H9 (cell line): ENCODE results near the gene CCDC68. TPM values are rescaled to one million over a fixed set of nuclear protein-coding genes. Genes with fewer than 3 reads are reported as not detected.

ENCODE experiments used
- DNase-seq: peaks from one replicate; pipeline ENCODE4 v3.0.0-alpha.2; 2017
- H2AFZ ChIP-seq: one replicate; pipeline ENCODE4 v1.6.1; 2013; ENCODE audit warnings: mild to moderate bottlenecking, low read length, control low read depth, moderate library complexity
- H2AK5ac ChIP-seq: 2 replicates; pipeline ENCODE4 v1.6.1; 2013; ENCODE audit warnings: low read length, control low read depth, mixed read lengths; ENCODE audit not compliant: insufficient read length
- H2BK120ac ChIP-seq: one replicate; pipeline ENCODE4 v1.6.1; 2013; ENCODE audit warnings: low read depth, mild to moderate bottlenecking, low read length, control low read depth, inconsistent platforms; ENCODE audit not compliant: poor library complexity, severe bottlenecking
- H2BK12ac ChIP-seq: 2 replicates; pipeline ENCODE4 v1.6.1; 2013; ENCODE audit warnings: low read length, control low read depth, mixed read lengths, low read depth; ENCODE audit not compliant: insufficient read length
- H2BK15ac ChIP-seq: 2 replicates; pipeline ENCODE4 v1.6.1; 2013; ENCODE audit warnings: low read depth, low read length, control low read depth
- H2BK20ac ChIP-seq: one replicate; pipeline ENCODE4 v1.6.1; 2013; ENCODE audit warnings: low read depth, mild to moderate bottlenecking, low read length, control low read depth, inconsistent platforms; ENCODE audit not compliant: poor library complexity, severe bottlenecking
- H2BK5ac ChIP-seq: 2 replicates; pipeline ENCODE4 v1.6.1; 2013; ENCODE audit warnings: low read length, control low read depth, mixed read lengths; ENCODE audit not compliant: insufficient read length
- H3K14ac ChIP-seq: 2 replicates; pipeline ENCODE4 v1.6.1; 2013; ENCODE audit warnings: low read length, control low read depth; ENCODE audit not compliant: insufficient read depth
- H3K18ac ChIP-seq: 2 replicates; pipeline ENCODE4 v1.6.1; 2013; ENCODE audit warnings: low read depth, mild to moderate bottlenecking, mixed read lengths, low read length, control low read depth; ENCODE audit not compliant: insufficient read length
- H3K23ac ChIP-seq: 2 replicates; pipeline ENCODE4 v1.6.1; 2013; ENCODE audit warnings: low read length, control low read depth, mixed read lengths, low read depth; ENCODE audit not compliant: insufficient read length
- H3K23me2 ChIP-seq: 2 replicates; pipeline ENCODE4 v1.6.1; 2013; ENCODE audit warnings: low read depth, mild to moderate bottlenecking, mixed read lengths, low read length, control low read depth; ENCODE audit not compliant: insufficient read length, poor library complexity, severe bottlenecking
- H3K27ac ChIP-seq: 2 replicates; pipeline ENCODE4 v1.5.1; 2013; ENCODE audit warnings: low read length, control low read depth, mixed read lengths, low read depth; ENCODE audit not compliant: insufficient read length
- H3K27me3 ChIP-seq: 2 replicates; pipeline ENCODE4 v1.6.1; 2013; ENCODE audit warnings: low read length, control low read depth, inconsistent platforms; ENCODE audit not compliant: insufficient read depth
- H3K4ac ChIP-seq: 2 replicates; pipeline ENCODE4 v1.6.1; 2013; ENCODE audit warnings: low read depth, mild to moderate bottlenecking, control low read depth, inconsistent platforms, low read length, moderate library complexity
- H3K4me1 ChIP-seq: 2 replicates; pipeline ENCODE4 v1.6.1; 2013; ENCODE audit warnings: low read length, control low read depth, inconsistent platforms; ENCODE audit not compliant: insufficient read depth
- H3K4me2 ChIP-seq: 2 replicates; pipeline ENCODE4 v1.6.1; 2013; ENCODE audit warnings: low read length, control low read depth, mixed read lengths; ENCODE audit not compliant: insufficient read length, insufficient read depth
- H3K56ac ChIP-seq: 2 replicates; pipeline ENCODE4 v1.6.1; 2013; ENCODE audit warnings: low read depth, mild to moderate bottlenecking, mixed read lengths, low read length, control low read depth; ENCODE audit not compliant: insufficient read length
- H3K79me1 ChIP-seq: 2 replicates; pipeline ENCODE4 v1.6.1; 2013; ENCODE audit warnings: low read depth, mild to moderate bottlenecking, moderate library complexity, low read length, control low read depth, inconsistent platforms; ENCODE audit not compliant: insufficient read depth, poor library complexity, severe bottlenecking
- H3K79me2 ChIP-seq: 2 replicates; pipeline ENCODE4 v1.6.1; 2013; ENCODE audit warnings: low read length, control low read depth, inconsistent platforms; ENCODE audit not compliant: insufficient read depth
- H3K9ac ChIP-seq: 2 replicates; pipeline ENCODE4 v1.6.1; 2013; ENCODE audit warnings: low read length, control low read depth, mixed read lengths; ENCODE audit not compliant: insufficient read length; ENCODE audit errors: extremely low read depth
- H3K9me3 ChIP-seq: one replicate; pipeline ENCODE4 v1.6.1; 2013; ENCODE audit warnings: low read depth, low read length, inconsistent platforms; ENCODE audit not compliant: control insufficient read depth
- H3T11ph ChIP-seq: one replicate; pipeline ENCODE4 v1.6.1; 2013; ENCODE audit warnings: mild to moderate bottlenecking, low read length, control low read depth, inconsistent platforms
- H4K20me1 ChIP-seq: one replicate; pipeline ENCODE4 v1.6.1; 2013; ENCODE audit not compliant: control insufficient read depth, insufficient read length, insufficient read depth
- H4K5ac ChIP-seq: 2 replicates; pipeline ENCODE4 v1.6.1; 2013; ENCODE audit warnings: low read depth, mild to moderate bottlenecking, mixed read lengths, low read length, control low read depth; ENCODE audit not compliant: insufficient read length
- H4K8ac ChIP-seq: replicated peaks from 2 replicates; pipeline ENCODE4 v1.6.1; 2013; ENCODE audit warnings: low read length, control low read depth, mixed read lengths, low read depth; ENCODE audit not compliant: insufficient read length
- H4K91ac ChIP-seq: 2 replicates; pipeline ENCODE4 v1.6.1; 2013; ENCODE audit warnings: low read depth, mild to moderate bottlenecking, moderate library complexity, mixed read lengths, low read length, control low read depth; ENCODE audit not compliant: insufficient read length
- H3K27ac Mint-ChIP-seq, 3 experiments: 2 replicates in 2 of 3; 3 replicates in 1 of 3; pipeline ENCODE4 v1.8.0; 2020 to 2021; ENCODE audit warnings: mixed read lengths in 3 of 3, mild to moderate bottlenecking in 1 of 3, moderate library complexity in 1 of 3
- H3K27me3 Mint-ChIP-seq: 2 replicates; pipeline ENCODE4 v1.8.0; 2021; ENCODE audit warnings: low read depth, mild to moderate bottlenecking, moderate library complexity, mixed read lengths
- H3K36me3 Mint-ChIP-seq, 3 experiments: 2 replicates in 2 of 3; 3 replicates in 1 of 3; pipeline ENCODE4 v1.8.0; 2020 to 2021; ENCODE audit warnings: low read depth in 3 of 3, mixed read lengths in 3 of 3; ENCODE audit not compliant: insufficient read depth in 1 of 3
- H3K4me1 Mint-ChIP-seq, 2 experiments: 2 replicates each; pipeline ENCODE4 v1.8.0; 2020; ENCODE audit warnings: mixed read lengths in 2 of 2
- H3K4me3 Mint-ChIP-seq, 2 experiments: 2 replicates in 1 of 2; 3 replicates in 1 of 2; pipeline ENCODE4 v1.8.0; 2020 to 2021; ENCODE audit warnings: mild to moderate bottlenecking in 2 of 2, mixed read lengths in 2 of 2, moderate library complexity in 1 of 2
- H3K9me3 Mint-ChIP-seq, 2 experiments: 2 replicates in 1 of 2; 3 replicates in 1 of 2; pipeline ENCODE4 v1.8.0; 2020; ENCODE audit warnings: mild to moderate bottlenecking in 2 of 2, mixed read lengths in 2 of 2, moderate library complexity in 1 of 2
- WGBS: extraction: QIAGEN DNeasy Blood & Tissue Kit; methylation state at CpG from one replicate; pipeline ENCODE4 v1.1.7; 2013; ENCODE audit warnings: missing lambda C conversion rate, low lambda C conversion rate, mixed read lengths; ENCODE audit not compliant: insufficient read length; ENCODE audit errors: extremely low coverage; 5-methylcytosine and 5-hydroxymethylcytosine counted together
- total RNA-seq: library from RNA; stranded (reverse); gene quantifications from 2 replicates; pipeline ENCODE4 v1.2.1, GENCODE V29; 2021
- TF ChIP-seq, protein P1 (sequence below): fragments of 200-600 bp; sonication (generic); conservative IDR thresholded peaks from 3 replicates; pipeline ENCODE4 v1.8.0; 2021; ENCODE audit warnings: antibody characterized with exemption, mild to moderate bottlenecking

Gene CCDC68
- total RNA-seq, 1 experiment from 2014 or later, result not detected

DNA sequence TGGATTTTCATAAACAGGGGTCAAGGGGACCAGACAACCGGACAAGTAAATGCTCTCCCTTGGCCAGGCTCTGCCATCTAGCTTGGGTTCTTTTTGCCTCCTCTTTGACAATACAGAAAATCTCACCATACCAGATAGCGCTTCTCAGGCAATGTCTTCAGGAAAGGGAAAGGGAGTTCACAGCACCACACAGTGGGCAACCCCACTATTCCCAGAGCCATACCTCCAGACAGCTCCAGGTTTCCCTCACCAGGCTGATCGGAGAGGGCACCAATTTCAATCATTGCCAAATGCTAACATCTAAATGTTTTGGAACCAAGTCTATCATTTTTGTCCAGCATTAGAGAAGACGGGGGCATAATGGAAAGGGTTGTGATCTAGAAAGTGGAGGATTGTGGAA is 28.1 kb downstream of the CCDC68 start:
- no peak overlapping the region for H2BK5ac ChIP-seq
- no peaks in the 10 kb centered on the region for H3K79me1 ChIP-seq
- no peak overlapping the region for H3T11ph ChIP-seq
- H3K4me1 ChIP-seq, result no peaks in the 10 kb centered on the region
- no peak overlapping the region for H3K18ac ChIP-seq
- H3K14ac ChIP-seq, result no peak overlapping the region
- Mint-ChIP-seq H3K27me3 (no peaks in the 10 kb centered on the region), H3K9me3 (no peaks in the 10 kb centered on the region), H3K36me3 (no peaks in the 10 kb centered on the region), H3K4me3 (no peak overlapping the region), H3K27ac (no peak overlapping the region), H3K4me1 (no peaks in the 10 kb centered on the region)
- H4K8ac ChIP-seq, result no peak overlapping the region
- no peak overlapping the region for H3K56ac ChIP-seq
- no peak overlapping the region for H2BK120ac ChIP-seq
- no peak overlapping the region for H2BK12ac ChIP-seq
- H2BK15ac ChIP-seq, result no peak overlapping the region
- no peak overlapping the region for H2AK5ac ChIP-seq
- no peaks in the 10 kb centered on the region for H3K23me2 ChIP-seq
- no CpG with 5 or more reads among the region's 4 CpGs for WGBS
- no peak overlapping the region for H4K91ac ChIP-seq
- DNase-seq, result no peak
- H3K79me2 ChIP-seq, result no peaks in the 10 kb centered on the region
- TF ChIP-seq, protein P1, sequence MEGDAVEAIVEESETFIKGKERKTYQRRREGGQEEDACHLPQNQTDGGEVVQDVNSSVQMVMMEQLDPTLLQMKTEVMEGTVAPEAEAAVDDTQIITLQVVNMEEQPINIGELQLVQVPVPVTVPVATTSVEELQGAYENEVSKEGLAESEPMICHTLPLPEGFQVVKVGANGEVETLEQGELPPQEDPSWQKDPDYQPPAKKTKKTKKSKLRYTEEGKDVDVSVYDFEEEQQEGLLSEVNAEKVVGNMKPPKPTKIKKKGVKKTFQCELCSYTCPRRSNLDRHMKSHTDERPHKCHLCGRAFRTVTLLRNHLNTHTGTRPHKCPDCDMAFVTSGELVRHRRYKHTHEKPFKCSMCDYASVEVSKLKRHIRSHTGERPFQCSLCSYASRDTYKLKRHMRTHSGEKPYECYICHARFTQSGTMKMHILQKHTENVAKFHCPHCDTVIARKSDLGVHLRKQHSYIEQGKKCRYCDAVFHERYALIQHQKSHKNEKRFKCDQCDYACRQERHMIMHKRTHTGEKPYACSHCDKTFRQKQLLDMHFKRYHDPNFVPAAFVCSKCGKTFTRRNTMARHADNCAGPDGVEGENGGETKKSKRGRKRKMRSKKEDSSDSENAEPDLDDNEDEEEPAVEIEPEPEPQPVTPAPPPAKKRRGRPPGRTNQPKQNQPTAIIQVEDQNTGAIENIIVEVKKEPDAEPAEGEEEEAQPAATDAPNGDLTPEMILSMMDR, result no peak; the same call in 2 of the 3 replicates
- no peak overlapping the region for H2BK20ac ChIP-seq
- no peak overlapping the region for H3K23ac ChIP-seq
- no peak overlapping the region for H3K9ac ChIP-seq
- no peak overlapping the region for H4K5ac ChIP-seq
- H3K27ac ChIP-seq, result no peak overlapping the region
- no peaks in the 10 kb centered on the region for H3K27me3 ChIP-seq
- H3K4ac ChIP-seq, result no peak overlapping the region
- H4K20me1 ChIP-seq, result no peaks in the 10 kb centered on the region
- no peak overlapping the region for H3K4me2 ChIP-seq
- H2AFZ ChIP-seq, result no peak overlapping the region
- no peaks in the 10 kb centered on the region for H3K9me3 ChIP-seq
